ENCODE data around the gene TMEM187. TPM values are rescaled to one million over a fixed set of nuclear protein-coding genes. Genes with fewer than 3 reads are reported as not detected.

Gene TMEM187
- total RNA-seq, 2 experiments from 2014 or later, result 4.4 to 5.4 TPM

DNA sequence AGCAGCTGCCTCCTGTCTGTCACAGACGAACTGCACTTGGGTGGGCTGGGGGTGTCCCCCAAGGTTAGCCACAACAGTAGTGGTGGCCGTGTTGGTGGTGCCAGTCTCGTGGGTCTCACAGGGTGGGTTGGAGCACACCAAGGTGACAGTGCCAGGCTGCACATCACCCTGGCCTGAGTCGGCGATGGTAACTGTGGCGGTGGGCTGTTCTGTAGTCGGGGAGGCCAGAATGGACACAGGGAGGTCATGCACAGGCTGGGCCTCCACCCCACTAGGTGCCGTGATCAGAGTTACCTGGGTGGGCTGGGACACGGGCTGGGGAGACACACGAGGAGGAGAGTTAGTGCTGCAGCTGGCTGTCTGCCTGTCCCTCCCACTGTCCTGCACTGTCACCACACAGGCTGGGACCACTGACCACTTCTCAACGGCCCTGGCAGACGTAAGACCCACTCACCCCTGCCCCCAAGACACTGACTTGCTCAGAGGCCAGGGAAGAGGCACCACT is 17.3 kb upstream of the TMEM187 start:
- Mint-ChIP-seq H3K27me3 (no peaks in the 10 kb centered on the region), H3K27ac (peak overlapping the region; percentile 47), H3K4me1 (peaks cover 5% of the 10 kb centered on the region), H3K9me3 (ENCODE audit: low read depth) (no peaks in the 10 kb centered on the region), H3K4me3 (no peak overlapping the region), H3K36me3 (ENCODE audit: low read depth) (peaks cover 37% of the 10 kb centered on the region)
- intact Hi-C loops (cut with DNase I, micrococcal nuclease), result no loop called here
- DNase-seq, result no peak
- ATAC-seq, result no peak
- POLR2A ChIA-PET, result no interaction called here
- CTCF ChIA-PET, result no interaction called here

- ChIA-PET CTCF (interaction anchor here (1.1 kb wide), 1 partner anchor 9 kb away, joined by 3 read pairs; no protein-coding TSS in a partner anchor), POLR2A (no interaction called here)
- peaks cover 34% of the 10 kb centered on the region for H3K36me3 Mint-ChIP-seq (ENCODE audit: low read depth)
- no peaks in the 10 kb centered on the region for H3K27me3 Mint-ChIP-seq
- intact Hi-C loops (cut with DNase I, micrococcal nuclease), result no loop called here
- ATAC-seq (no peak), DNase-seq (no peak)
- H3K4me3 Mint-ChIP-seq, result no peak overlapping the region
- H3K4me1 Mint-ChIP-seq, result peaks cover 5% of the 10 kb centered on the region
- no peaks in the 10 kb centered on the region for H3K9me3 Mint-ChIP-seq (ENCODE audit: low read depth)
- no peak overlapping the region for H3K27ac Mint-ChIP-seq
These were observed 16.3 kb upstream of the TMEM187 start for GRCh38 chrX:153956044-153956907.

GRCh38 chrX:153957224-153957623 is 15.3 kb upstream of the TMEM187 start:
- ATAC-seq (no peak), DNase-seq (no peak)
- CTCF ChIA-PET, result no interaction called here
- Mint-ChIP-seq H3K36me3 (ENCODE audit: low read depth) (peaks cover 29% of the 10 kb centered on the region), H3K27me3 (no peaks in the 10 kb centered on the region), H3K4me3 (no peak overlapping the region), H3K4me1 (peaks cover 5% of the 10 kb centered on the region), H3K27ac (no peak overlapping the region), H3K9me3 (ENCODE audit: low read depth) (no peaks in the 10 kb centered on the region)
- POLR2A ChIA-PET, result interaction anchor here (0.9 kb wide), 1 partner anchor 10 kb away, joined by 3 read pairs; no protein-coding TSS in a partner anchor
- intact Hi-C loops (cut with DNase I, micrococcal nuclease), result no loop called here

- ChIA-PET POLR2A (interaction anchor here (1.0 kb wide), 1 partner anchor 12 kb away, joined by 4 read pairs; no protein-coding TSS in a partner anchor), CTCF (no interaction called here)
- Mint-ChIP-seq H3K27me3 (no peaks in the 10 kb centered on the region), H3K4me3 (no peak overlapping the region), H3K36me3 (ENCODE audit: low read depth) (peaks cover 27% of the 10 kb centered on the region), H3K27ac (no peak overlapping the region), H3K4me1 (no peaks in the 10 kb centered on the region), H3K9me3 (ENCODE audit: low read depth) (no peaks in the 10 kb centered on the region)
- intact Hi-C loops (cut with DNase I, micrococcal nuclease), result no loop called here
- ATAC-seq, result no peak
- no peak for DNase-seq
These were observed 13.9 kb upstream of the TMEM187 start for GRCh38 chrX:153958605-153959004.

DNA sequence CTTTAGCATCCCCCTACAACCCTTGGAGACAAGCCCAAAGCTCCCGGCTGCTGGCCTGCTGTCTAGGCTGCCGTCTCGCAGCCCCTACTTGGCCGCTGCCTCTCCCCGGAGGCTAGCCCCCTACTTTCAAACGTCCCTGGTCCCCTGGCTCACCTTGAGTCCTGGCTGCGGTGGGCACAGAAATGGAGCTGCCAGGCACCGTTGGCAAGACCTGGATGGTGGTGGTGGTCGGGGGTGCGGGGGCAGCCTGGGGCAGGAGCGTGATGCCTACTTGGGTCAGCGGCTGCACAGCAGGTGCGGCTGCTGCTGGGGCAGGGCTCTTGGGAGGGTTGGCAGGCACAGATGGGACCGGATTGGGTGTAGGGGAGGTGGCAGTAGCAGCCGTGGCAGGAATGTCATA is 12.9 kb upstream of the TMEM187 start:
- ATAC-seq (no peak), DNase-seq (no peak)
- POLR2A ChIA-PET, result no interaction called here
- no peak overlapping the region for H3K4me3 Mint-ChIP-seq
- H3K27ac Mint-ChIP-seq, result no peak overlapping the region
- intact Hi-C loops (cut with DNase I, micrococcal nuclease), result no loop called here
- no peaks in the 10 kb centered on the region for H3K27me3 Mint-ChIP-seq
- CTCF ChIA-PET, result no interaction called here
- peaks cover 25% of the 10 kb centered on the region for H3K36me3 Mint-ChIP-seq (ENCODE audit: low read depth)
- no peaks in the 10 kb centered on the region for H3K4me1 Mint-ChIP-seq
- no peaks in the 10 kb centered on the region for H3K9me3 Mint-ChIP-seq (ENCODE audit: low read depth)

DNA sequence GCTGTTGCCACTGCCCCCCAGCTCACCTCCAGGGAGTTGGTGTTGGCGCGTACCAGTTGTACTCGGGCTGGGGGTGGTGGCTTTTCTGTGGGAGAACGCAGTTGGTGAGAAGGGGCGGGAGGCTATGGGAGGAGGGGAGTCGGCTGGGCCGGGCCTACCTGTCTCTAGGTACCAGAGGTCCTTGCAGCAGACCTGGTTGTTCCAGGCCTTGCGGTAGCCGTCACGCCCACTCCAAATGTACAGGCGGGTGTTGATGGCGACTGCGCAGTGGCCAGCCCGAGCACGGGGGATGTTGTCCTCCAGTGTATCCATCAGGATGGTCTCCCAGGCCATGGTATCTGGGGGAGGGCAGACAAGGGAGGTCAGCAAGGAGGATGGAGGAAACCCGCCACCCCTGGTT is 12.5 kb upstream of the TMEM187 start:
- no peak overlapping the region for H3K4me3 Mint-ChIP-seq
- peaks cover 4% of the 10 kb centered on the region for H3K4me1 Mint-ChIP-seq
- ChIA-PET CTCF (no interaction called here), POLR2A (no interaction called here)
- no peaks in the 10 kb centered on the region for H3K27me3 Mint-ChIP-seq
- intact Hi-C loops (cut with DNase I, micrococcal nuclease), result no loop called here
- peaks cover 24% of the 10 kb centered on the region for H3K36me3 Mint-ChIP-seq (ENCODE audit: low read depth)
- H3K27ac Mint-ChIP-seq, result no peak overlapping the region
- DNase-seq (no peak), ATAC-seq (no peak)
- no peaks in the 10 kb centered on the region for H3K9me3 Mint-ChIP-seq (ENCODE audit: low read depth)

- peaks cover 23% of the 10 kb centered on the region for H3K36me3 Mint-ChIP-seq (ENCODE audit: low read depth)
These were observed 11.8 kb upstream of the TMEM187 start for GRCh38 chrX:153960786-153961185.

GRCh38 chrX:153961292-153961691 is 11.3 kb upstream of the TMEM187 start:
- intact Hi-C loops (cut with DNase I, micrococcal nuclease), result no loop called here
- H3K4me1 Mint-ChIP-seq, result peaks cover 15% of the 10 kb centered on the region
- no peak overlapping the region for H3K4me3 Mint-ChIP-seq
- ATAC-seq (no peak), DNase-seq (no peak)
- no peaks in the 10 kb centered on the region for H3K9me3 Mint-ChIP-seq (ENCODE audit: low read depth)
- H3K27me3 Mint-ChIP-seq, result no peaks in the 10 kb centered on the region
- CTCF ChIA-PET, result interaction anchor here (0.6 to 1.4 kb wide), 3 partner anchors 14 to 53 kb away, joined by 3 to 6 read pairs (median 4); no protein-coding TSS in a partner anchor
- no peak overlapping the region for H3K27ac Mint-ChIP-seq
- H3K36me3 Mint-ChIP-seq (ENCODE audit: low read depth), result peaks cover 22% of the 10 kb centered on the region
- POLR2A ChIA-PET, result no interaction called here

More at GRCh38 chrX:153960786-153961185, 11.8 kb upstream of the TMEM187 start:
- Mint-ChIP-seq H3K9me3 (ENCODE audit: low read depth) (no peaks in the 10 kb centered on the region), H3K4me1 (peaks cover 10% of the 10 kb centered on the region), H3K4me3 (no peak overlapping the region), H3K27me3 (no peaks in the 10 kb centered on the region), H3K27ac (no peak overlapping the region)
- DNase-seq (no peak), ATAC-seq (no peak)
- CTCF ChIA-PET, result interaction anchor here (1.4 kb wide), 1 partner anchor 13 kb away, joined by 6 read pairs; no protein-coding TSS in a partner anchor
- intact Hi-C loops (cut with DNase I, micrococcal nuclease), result no loop called here
- POLR2A ChIA-PET, result no interaction called here

DNA sequence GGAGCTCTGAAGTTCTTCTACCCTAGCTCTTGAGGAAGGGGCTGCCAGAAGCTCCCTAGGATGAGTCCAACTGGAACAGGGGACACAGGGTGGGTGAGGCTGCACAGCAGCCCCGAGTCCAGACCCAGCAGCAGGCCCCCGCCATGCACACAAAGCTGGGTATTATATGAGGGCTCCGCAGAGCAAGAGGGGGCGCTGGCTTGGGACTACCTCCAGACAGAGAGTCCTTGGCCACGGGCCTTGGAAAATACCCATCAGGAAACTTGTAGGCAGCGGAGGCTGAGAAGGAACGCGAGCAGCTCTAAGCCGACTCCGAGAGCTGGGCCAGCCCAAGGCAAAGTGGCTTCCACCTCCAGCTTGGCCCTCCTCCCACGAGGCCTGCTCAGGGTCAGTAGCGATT is 9.0 kb upstream of the TMEM187 start:
- intact Hi-C loops (cut with DNase I, micrococcal nuclease), result no loop called here
- POLR2A ChIA-PET, result no interaction called here
- peaks cover 29% of the 10 kb centered on the region for H3K36me3 Mint-ChIP-seq (ENCODE audit: low read depth)

DNA sequence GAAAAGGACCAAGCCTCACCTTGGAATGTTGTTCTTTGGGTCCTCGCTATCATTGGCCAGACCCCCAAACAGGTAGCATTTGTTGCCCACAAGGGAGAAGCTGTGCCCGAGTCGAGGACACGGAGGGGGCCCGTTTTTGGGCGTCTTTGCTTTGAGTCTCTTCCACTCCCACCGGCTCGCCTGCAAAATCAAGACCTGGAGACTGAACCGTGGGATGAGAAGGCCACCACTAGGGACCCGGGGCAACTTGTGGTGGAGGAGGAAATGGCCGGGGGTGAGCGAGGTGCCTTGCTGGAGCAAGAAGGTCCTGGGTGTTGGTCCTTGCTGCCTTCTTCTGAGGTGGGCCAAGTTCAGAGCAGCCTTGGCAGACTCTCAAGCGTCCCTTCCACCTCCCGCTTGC is 8.4 kb upstream of the TMEM187 start:
- no peak overlapping the region for H3K4me3 Mint-ChIP-seq
- intact Hi-C loops (cut with DNase I, micrococcal nuclease), result no loop called here
- H3K9me3 Mint-ChIP-seq (ENCODE audit: low read depth), result no peaks in the 10 kb centered on the region
- no peaks in the 10 kb centered on the region for H3K27me3 Mint-ChIP-seq
- peaks cover 32% of the 10 kb centered on the region for H3K36me3 Mint-ChIP-seq (ENCODE audit: low read depth)
- ChIA-PET POLR2A (no interaction called here), CTCF (no interaction called here)
- peaks cover 34% of the 10 kb centered on the region for H3K4me1 Mint-ChIP-seq
- ATAC-seq (no peak), DNase-seq (no peak)
- H3K27ac Mint-ChIP-seq, result no peak overlapping the region

More for the DNA sequence above, 9.0 kb upstream of the TMEM187 start:
- Mint-ChIP-seq H3K4me3 (no peak overlapping the region), H3K27ac (no peak overlapping the region), H3K27me3 (no peaks in the 10 kb centered on the region), H3K9me3 (ENCODE audit: low read depth) (no peaks in the 10 kb centered on the region), H3K4me1 (peaks cover 34% of the 10 kb centered on the region)
- ATAC-seq (no peak), DNase-seq (no peak)
- CTCF ChIA-PET, result interaction anchor here (1.0 kb wide), 1 partner anchor 11 kb away, joined by 5 read pairs; no protein-coding TSS in a partner anchor

GRCh38 chrX:153965406-153965805 is 7.1 kb upstream of the TMEM187 start:
- peak overlapping the region; percentile 42 for H3K27ac Mint-ChIP-seq
- POLR2A ChIA-PET, result no interaction called here
- ATAC-seq, result no peak
- no peaks in the 10 kb centered on the region for H3K27me3 Mint-ChIP-seq
- peaks cover 34% of the 10 kb centered on the region for H3K4me1 Mint-ChIP-seq
- no peak overlapping the region for H3K4me3 Mint-ChIP-seq
- no peak for DNase-seq
- no peaks in the 10 kb centered on the region for H3K9me3 Mint-ChIP-seq (ENCODE audit: low read depth)
- CTCF ChIA-PET, result interaction anchor here (3.7 kb wide), 1 partner anchor 18 kb away, joined by 19 read pairs; no protein-coding TSS in a partner anchor
- H3K36me3 Mint-ChIP-seq (ENCODE audit: low read depth), result peaks cover 38% of the 10 kb centered on the region
- intact Hi-C loops (cut with DNase I, micrococcal nuclease), result no loop called here

DNA sequence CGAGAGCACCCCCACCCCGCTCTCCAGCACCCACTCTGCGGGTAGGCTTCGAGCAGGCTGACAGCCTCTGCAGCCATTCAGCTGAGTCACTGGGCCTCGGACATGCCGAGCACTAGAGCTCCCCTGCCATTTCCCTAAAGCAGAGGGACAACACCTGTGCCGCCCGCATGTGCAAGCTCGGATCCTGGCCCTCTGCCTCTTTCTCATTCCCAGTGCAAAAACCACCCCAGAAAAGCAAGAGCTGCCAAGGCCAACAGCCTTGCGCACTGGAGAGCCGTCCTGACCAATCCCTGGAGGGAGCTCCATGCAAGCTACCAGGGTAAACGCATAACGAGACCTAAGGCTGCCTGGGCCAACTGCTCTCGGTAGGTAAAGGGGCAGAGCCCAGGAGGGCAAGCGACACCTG is 6.3 kb upstream of the TMEM187 start:
- Mint-ChIP-seq H3K36me3 (ENCODE audit: low read depth) (peaks cover 35% of the 10 kb centered on the region), H3K27me3 (no peaks in the 10 kb centered on the region), H3K4me3 (peak overlapping the region; percentile 94), H3K27ac (peak overlapping the region; percentile 96), H3K4me1 (peaks cover 34% of the 10 kb centered on the region), H3K9me3 (ENCODE audit: low read depth) (no peaks in the 10 kb centered on the region)
- ATAC-seq, result no peak
- CTCF ChIA-PET, result interaction anchor here (0.6 to 3.7 kb wide), 4 partner anchors 16 to 346 kb away, joined by 3 to 19 read pairs (median 8); no protein-coding TSS in a partner anchor
- DNase-seq, result no peak
- POLR2A ChIA-PET, result interaction anchor here (0.9 to 3.1 kb wide), 4 partner anchors 13 to 47 kb away, joined by 3 to 12 read pairs (median 4); partner anchors contain the start of gene ARHGAP4
- intact Hi-C loops (cut with DNase I, micrococcal nuclease), result no loop called here
